Activated CD4-positive, alpha-beta T cell treated with anti-CD3 and anti-CD28 coated beads for 36 hours (primary cell): ENCODE data around the gene GABARAP. TPM values are rescaled to one million over a fixed set of nuclear protein-coding genes. Genes with fewer than 3 reads are reported as not detected.
A peak's percentile ranks its signal among the peaks of the same experiment; 100 is the strongest.

Experiments
- ATAC-seq: fragments of 200-7000 bp; cut with Tn5 transposase; one replicate; pipeline ENCODE4 v1.10.0; 2021; ENCODE audit warnings: mild to moderate bottlenecking, moderate library complexity
- CTCF ChIA-PET: fragments of 350-600 bp; sonication (Branson Sonifier 250); formaldehyde crosslinking; loops from one replicate; lab custom pipeline; 2021; ENCODE audit warnings: antibody characterized with exemption; lab: Charles Lee
- POLR2A ChIA-PET: fragments of 350-600 bp; sonication (Branson Sonifier 250); formaldehyde crosslinking; loops from one replicate; lab custom pipeline; 2021; ENCODE audit warnings: antibody characterized with exemption, inconsistent platforms; lab: Charles Lee
- DNase-seq: peaks from one replicate; pipeline ENCODE4 v3.0.0-alpha.2; 2020
- H3K27ac Mint-ChIP-seq: one replicate; pipeline ENCODE4 v1.8.0; 2021; ENCODE audit warnings: mixed read lengths
- H3K27me3 Mint-ChIP-seq: one replicate; pipeline ENCODE4 v1.8.0; 2021; ENCODE audit warnings: mixed read lengths
- H3K36me3 Mint-ChIP-seq: one replicate; pipeline ENCODE4 v1.8.0; 2021; ENCODE audit warnings: low read depth, mixed read lengths
- H3K4me1 Mint-ChIP-seq: one replicate; pipeline ENCODE4 v1.8.0; 2021; ENCODE audit warnings: mixed read lengths
- H3K4me3 Mint-ChIP-seq: one replicate; pipeline ENCODE4 v1.8.0; 2021; ENCODE audit warnings: mild to moderate bottlenecking, moderate library complexity, mixed read lengths
- H3K9me3 Mint-ChIP-seq: one replicate; pipeline ENCODE4 v1.8.0; 2021; ENCODE audit warnings: low read depth, mixed read lengths
- intact Hi-C, 2 experiments: fragments of 100-400 bp; cut with DNase I in 1 of 2; cut with micrococcal nuclease in 1 of 2; formaldehyde crosslinking; loops; one replicate each; pipeline versions ENCODE4 v1.14.2 to v1.15.1; 2022 to 2024; cut with DNase I, micrococcal nuclease
- total RNA-seq, 2 experiments: library from RNA; stranded (reverse); gene quantifications; one replicate each; pipeline ENCODE4 v1.2.3, GENCODE V29; 2021

The GABARAP gene
- total RNA-seq, 2 experiments from 2014 or later = 123 to 162 TPM

GRCh38 chr17:7232114-7232513 lies 10.1 kb downstream of the GABARAP start:
- Mint-ChIP-seq H3K27ac (no peak overlapping the region), H3K27me3 (no peaks in the 10 kb centered on the region), H3K36me3 (peaks cover 53% of the 10 kb centered on the region)

GRCh38 chr17:7229504-7229903 lies 12.7 kb downstream of the GABARAP start:
- ATAC-seq (no peak), DNase-seq (no peak)
- intact Hi-C loops = no loop called here
- no peaks in the 10 kb centered on the region for H3K27me3 Mint-ChIP-seq
- ChIA-PET POLR2A (no interaction called here), CTCF (interaction anchor here (1.5 kb wide), 1 partner anchor 9 kb away, joined by 6 read pairs; no protein-coding TSS in a partner anchor)
- no peak overlapping the region for H3K4me3 Mint-ChIP-seq
- peaks cover 34% of the 10 kb centered on the region for H3K36me3 Mint-ChIP-seq
- H3K27ac Mint-ChIP-seq = no peak overlapping the region
- H3K4me1 Mint-ChIP-seq = peaks cover 26% of the 10 kb centered on the region
- H3K9me3 Mint-ChIP-seq = no peaks in the 10 kb centered on the region

More at GRCh38 chr17:7232114-7232513, 10.1 kb downstream of the GABARAP start:
- intact Hi-C loops = no loop called here
- no peaks in the 10 kb centered on the region for H3K9me3 Mint-ChIP-seq
- peak overlapping the region; percentile 97 for H3K4me3 Mint-ChIP-seq
- no peak for ATAC-seq
- no peak for DNase-seq
- peaks cover 51% of the 10 kb centered on the region for H3K4me1 Mint-ChIP-seq
- ChIA-PET CTCF (interaction anchor here (0.6 to 4.0 kb wide), 3 partner anchors 11 to 427 kb away, joined by 3 to 25 read pairs (median 4); partner anchors contain the start of genes ACADVL and DLG4), POLR2A (no interaction called here)

GRCh38 chr17:7228920-7229319 lies 13.3 kb downstream of the GABARAP start:
- Mint-ChIP-seq H3K9me3 (no peaks in the 10 kb centered on the region), H3K27ac (no peak overlapping the region), H3K36me3 (peaks cover 36% of the 10 kb centered on the region), H3K4me1 (peaks cover 24% of the 10 kb centered on the region), H3K4me3 (no peak overlapping the region), H3K27me3 (no peaks in the 10 kb centered on the region)
- DNase-seq (no peak), ATAC-seq (no peak)
- ChIA-PET POLR2A (no interaction called here), CTCF (no interaction called here)
- intact Hi-C loops = no loop called here

DNA sequence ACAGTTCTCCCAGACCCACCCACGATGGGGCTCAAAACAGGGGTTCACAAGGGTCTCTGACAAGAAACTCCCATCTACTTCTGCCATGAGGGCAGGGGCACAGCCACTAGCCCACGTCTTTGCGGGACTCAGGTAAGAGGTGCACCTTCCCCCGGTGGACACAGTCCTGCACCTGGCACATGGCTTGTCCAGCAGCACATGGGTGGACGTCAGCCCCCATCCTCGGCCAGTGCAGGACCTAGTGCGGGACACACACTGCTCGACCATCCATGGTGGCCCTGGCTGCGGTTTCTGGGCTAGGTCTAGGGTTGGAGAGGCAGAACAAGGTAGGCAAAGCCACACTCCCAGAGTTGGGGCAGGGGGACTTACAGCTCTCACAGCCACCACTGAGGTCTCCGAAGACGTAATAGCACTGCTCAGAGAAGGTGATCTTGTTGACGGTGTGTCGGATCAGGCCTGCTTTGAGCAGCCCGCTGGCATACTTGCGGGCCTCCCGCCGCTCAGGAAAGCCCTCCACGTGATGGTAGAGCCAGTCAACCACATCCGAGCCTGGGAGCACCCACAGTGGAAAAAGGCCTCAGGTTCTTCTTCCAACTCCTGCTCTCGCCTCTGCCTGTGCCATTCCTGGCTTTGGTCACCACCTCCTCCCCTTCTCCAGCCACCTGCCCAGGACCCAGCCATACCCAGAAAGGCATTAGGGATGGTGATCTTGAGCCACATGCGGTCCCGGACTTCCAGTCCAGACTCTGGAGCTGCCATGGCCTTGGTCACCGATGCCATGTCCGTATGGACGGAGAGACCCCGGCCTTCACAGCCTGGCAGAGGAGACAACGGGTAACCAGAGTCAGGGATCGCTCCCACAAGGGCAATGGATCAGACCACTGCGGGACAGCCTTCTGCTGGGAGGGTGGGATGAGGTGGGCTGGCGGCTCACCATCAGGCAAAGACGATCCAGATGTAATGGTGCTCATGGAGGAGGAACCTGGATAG lies 15.2 kb downstream of the GABARAP start:
- intact Hi-C loops = no loop called here
- ChIA-PET CTCF (no interaction called here), POLR2A (no interaction called here)
- H3K27me3 Mint-ChIP-seq = no peaks in the 10 kb centered on the region
- no peak overlapping the region for H3K4me3 Mint-ChIP-seq
- H3K27ac Mint-ChIP-seq = no peak overlapping the region
- H3K4me1 Mint-ChIP-seq = peaks cover 14% of the 10 kb centered on the region
- no peak for DNase-seq
- no peaks in the 10 kb centered on the region for H3K9me3 Mint-ChIP-seq
- ATAC-seq = no peak
- H3K36me3 Mint-ChIP-seq = peaks cover 40% of the 10 kb centered on the region

DNA sequence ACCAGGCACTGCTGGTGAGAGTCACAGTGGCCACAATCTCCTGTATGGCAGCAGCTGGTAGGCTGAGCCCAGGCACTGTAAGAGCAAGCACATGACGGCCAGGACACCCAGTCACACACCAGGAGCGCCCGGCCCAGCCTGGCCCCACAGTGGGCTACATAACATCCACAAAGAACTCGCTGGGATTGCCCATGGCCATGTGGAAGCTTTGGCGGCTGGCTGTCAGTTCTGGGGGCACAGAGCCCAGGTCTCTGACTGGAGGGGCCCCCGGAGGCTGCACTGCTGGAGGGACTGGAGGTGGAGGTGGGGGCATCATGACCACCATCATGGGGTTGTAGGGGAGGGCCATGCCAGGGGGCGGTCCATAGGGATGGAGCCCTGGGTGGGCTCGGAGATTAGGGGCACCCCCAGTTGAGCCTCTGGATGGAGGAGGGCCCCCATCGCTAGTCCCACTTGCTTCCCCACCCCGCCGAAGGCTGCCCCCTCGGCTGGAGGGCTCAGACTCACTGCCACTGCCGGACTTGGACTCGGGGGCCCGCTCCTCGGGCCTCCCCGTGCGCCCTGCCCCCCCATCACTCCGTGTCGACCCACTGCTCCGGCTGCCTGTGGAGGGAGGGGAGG lies 16.4 kb downstream of the GABARAP start:
- Mint-ChIP-seq H3K4me3 (no peak overlapping the region), H3K9me3 (no peaks in the 10 kb centered on the region), H3K36me3 (peaks cover 41% of the 10 kb centered on the region), H3K4me1 (peaks cover 8% of the 10 kb centered on the region), H3K27ac (no peak overlapping the region), H3K27me3 (no peaks in the 10 kb centered on the region)
- ChIA-PET POLR2A (no interaction called here), CTCF (no interaction called here)
- intact Hi-C loops = no loop called here
- no peak for DNase-seq
- no peak for ATAC-seq

DNA sequence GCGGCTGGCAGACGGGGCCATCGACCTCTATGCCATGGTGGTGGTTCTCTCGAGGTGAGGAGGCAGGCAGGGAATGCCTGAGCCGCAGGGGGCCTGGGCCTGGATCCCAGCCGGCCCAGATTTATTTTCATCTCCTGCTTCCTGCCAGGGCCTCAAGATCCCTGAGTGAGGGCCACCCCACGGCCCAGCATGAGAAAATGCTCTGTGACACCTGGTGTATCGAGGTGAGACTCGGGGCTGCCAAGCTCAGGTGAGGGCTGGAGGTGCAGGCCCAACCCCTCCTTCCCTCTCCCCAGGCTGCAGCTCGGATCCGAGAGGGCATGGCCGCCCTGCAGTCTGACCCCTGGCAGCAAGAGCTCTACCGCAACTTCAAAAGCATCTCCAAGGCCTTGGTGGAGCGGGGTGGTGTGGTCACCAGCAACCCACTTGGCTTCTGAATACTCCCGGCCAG lies 17.6 kb downstream of the GABARAP start:
- Mint-ChIP-seq H3K4me3 (no peak overlapping the region), H3K4me1 (peaks cover 14% of the 10 kb centered on the region), H3K36me3 (peaks cover 42% of the 10 kb centered on the region), H3K27ac (no peak overlapping the region), H3K27me3 (no peaks in the 10 kb centered on the region), H3K9me3 (no peaks in the 10 kb centered on the region)
- intact Hi-C loops = no loop called here
- DNase-seq = no peak
- CTCF ChIA-PET = interaction anchor here (0.6 kb wide), 1 partner anchor 10 kb away, joined by 3 read pairs; no protein-coding TSS in a partner anchor
- POLR2A ChIA-PET = no interaction called here
- ATAC-seq = no peak

DNA sequence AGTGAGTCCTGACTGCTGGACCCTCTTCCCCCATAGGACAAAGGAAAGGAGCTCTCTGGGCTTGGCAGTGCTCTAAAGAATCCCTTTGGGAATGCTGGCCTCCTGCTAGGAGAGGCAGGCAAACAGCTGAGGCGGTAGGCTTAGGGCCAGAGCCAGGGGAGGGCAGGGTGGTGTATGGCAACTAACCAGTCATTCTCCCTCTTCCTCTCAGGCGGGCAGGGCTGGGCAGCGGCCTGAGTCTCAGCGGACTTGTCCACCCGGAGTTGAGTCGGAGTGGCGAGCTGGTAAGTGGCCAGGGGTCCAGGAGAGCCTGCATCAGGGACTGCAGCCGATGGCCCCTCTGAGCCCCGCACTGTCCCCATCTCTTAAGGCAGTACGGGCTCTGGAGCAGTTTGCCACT lies 18.1 kb downstream of the GABARAP start:
- DNase-seq = no peak
- peaks cover 37% of the 10 kb centered on the region for H3K36me3 Mint-ChIP-seq
- CTCF ChIA-PET = interaction anchor here (0.6 kb wide), 1 partner anchor 10 kb away, joined by 3 read pairs; no protein-coding TSS in a partner anchor

DNA sequence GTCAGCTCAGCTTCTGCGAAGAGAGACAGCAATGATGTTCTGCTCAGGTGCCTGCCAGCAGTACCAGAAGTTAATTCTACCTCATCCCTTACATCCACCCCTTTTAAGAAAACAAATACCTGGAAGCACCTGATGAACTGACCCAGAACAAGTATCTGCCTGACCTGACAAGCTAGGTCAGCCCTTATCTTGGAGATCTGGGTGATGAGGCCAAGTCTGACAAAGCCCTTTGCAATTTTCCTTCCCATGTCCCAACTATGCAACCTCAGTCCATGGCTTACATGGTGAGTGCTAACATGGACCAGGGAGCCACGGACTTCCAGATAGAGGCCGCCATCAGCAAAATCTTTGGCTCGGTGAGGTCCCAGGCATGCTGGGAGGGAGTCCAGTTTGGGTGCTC lies 18.9 kb downstream of the GABARAP start:
- Mint-ChIP-seq H3K4me3 (no peak overlapping the region), H3K27ac (no peak overlapping the region), H3K4me1 (peaks cover 25% of the 10 kb centered on the region), H3K36me3 (peaks cover 32% of the 10 kb centered on the region), H3K27me3 (no peaks in the 10 kb centered on the region), H3K9me3 (no peaks in the 10 kb centered on the region)
- DNase-seq (no peak), ATAC-seq (no peak)
- POLR2A ChIA-PET = no interaction called here
- CTCF ChIA-PET = interaction anchor here (0.5 kb wide), 1 partner anchor 28 kb away, joined by 3 read pairs; no protein-coding TSS in a partner anchor
- intact Hi-C loops = no loop called here

More for the DNA sequence above, 18.1 kb downstream of the GABARAP start:
- intact Hi-C loops = no loop called here
- H3K4me3 Mint-ChIP-seq = no peak overlapping the region
- no peak overlapping the region for H3K27ac Mint-ChIP-seq
- H3K9me3 Mint-ChIP-seq = no peaks in the 10 kb centered on the region
- no peaks in the 10 kb centered on the region for H3K27me3 Mint-ChIP-seq
- POLR2A ChIA-PET = no interaction called here
- H3K4me1 Mint-ChIP-seq = peaks cover 18% of the 10 kb centered on the region
- ATAC-seq = no peak

DNA sequence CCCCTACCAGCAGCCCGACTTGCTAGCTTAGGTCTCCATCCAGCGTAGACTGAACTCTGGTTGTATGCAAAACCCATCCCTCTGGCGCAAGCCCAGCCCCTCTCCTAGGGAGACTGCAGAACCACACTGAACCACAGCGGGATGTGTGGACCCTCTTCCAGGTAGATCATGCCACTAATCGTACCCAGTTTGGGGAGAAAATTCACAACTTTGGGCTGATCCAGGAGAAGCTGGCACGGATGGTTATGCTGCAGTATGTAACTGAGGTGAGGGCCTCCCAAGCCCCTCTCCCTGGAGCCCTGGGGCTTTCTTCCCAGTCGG lies 19.3 kb downstream of the GABARAP start:
- Mint-ChIP-seq H3K27me3 (no peaks in the 10 kb centered on the region), H3K4me1 (peaks cover 26% of the 10 kb centered on the region), H3K9me3 (no peaks in the 10 kb centered on the region), H3K4me3 (no peak overlapping the region), H3K36me3 (peaks cover 28% of the 10 kb centered on the region), H3K27ac (no peak overlapping the region)
- intact Hi-C loops = no loop called here
- POLR2A ChIA-PET = no interaction called here
- ATAC-seq (no peak), DNase-seq (no peak)
- CTCF ChIA-PET = interaction anchor here (3.6 kb wide), 1 partner anchor 11 kb away, joined by 25 read pairs; the partner anchor contains the start of gene DVL2

DNA sequence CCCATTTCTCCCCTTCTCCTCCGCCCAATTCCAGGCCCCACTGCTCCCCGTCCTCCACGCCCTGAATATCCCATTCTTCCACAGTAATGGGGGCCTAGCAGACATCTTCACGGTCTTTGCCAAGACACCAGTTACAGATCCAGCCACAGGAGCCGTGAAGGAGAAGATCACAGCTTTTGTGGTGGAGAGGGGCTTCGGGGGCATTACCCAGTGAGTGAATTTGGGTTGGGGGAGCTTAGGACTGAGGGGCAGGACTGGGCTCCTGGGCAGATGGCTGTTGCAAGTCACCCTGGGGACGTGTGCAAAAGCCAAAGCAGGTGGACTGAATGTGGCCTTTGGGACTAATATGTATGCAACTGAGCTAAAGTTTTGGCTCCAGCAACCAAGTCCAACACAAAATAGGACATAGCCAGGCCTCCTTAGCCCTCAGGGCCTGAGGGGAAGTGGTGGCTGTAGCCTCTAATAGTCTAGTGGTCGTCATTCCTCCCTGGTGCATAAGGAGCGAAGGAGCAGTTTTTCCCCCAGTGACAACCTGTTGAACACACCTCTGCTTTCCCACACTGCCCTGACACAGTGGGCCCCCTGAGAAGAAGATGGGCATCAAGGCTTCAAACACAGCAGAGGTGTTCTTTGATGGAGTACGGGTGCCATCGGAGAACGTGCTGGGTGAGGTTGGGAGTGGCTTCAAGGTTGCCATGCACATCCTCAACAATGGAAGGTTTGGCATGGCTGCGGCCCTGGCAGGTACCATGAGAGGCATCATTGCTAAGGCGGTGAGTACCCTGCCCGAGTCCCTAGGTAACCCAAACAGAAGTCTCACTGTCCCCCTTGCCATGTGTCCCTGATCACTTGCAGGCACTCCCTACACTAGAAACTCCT lies 19.9 kb downstream of the GABARAP start:
- Mint-ChIP-seq H3K27me3 (no peaks in the 10 kb centered on the region), H3K9me3 (no peaks in the 10 kb centered on the region), H3K4me3 (no peak overlapping the region), H3K27ac (no peak overlapping the region), H3K36me3 (peaks cover 27% of the 10 kb centered on the region), H3K4me1 (peaks cover 29% of the 10 kb centered on the region)
- intact Hi-C loops = no loop called here
- ChIA-PET CTCF (interaction anchor here (0.6 to 3.6 kb wide), 5 partner anchors 12 to 1688 kb away, joined by 3 to 25 read pairs (median 4); partner anchors contain the start of gene DVL2), POLR2A (interaction anchor here (0.6 kb wide), 1 partner anchor 1761 kb away, joined by 5 read pairs; no protein-coding TSS in a partner anchor)
- DNase-seq = no peak
- ATAC-seq = no peak
